Liver (tissue), 9 donors: ENCODE data around the gene SOBP. TPM values are rescaled to one million over a fixed set of nuclear protein-coding genes. Genes with fewer than 3 reads are reported as not detected.

Source experiments
- DNase-seq: peaks from one replicate; pipeline ENCODE4 v3.0.0-alpha.2; 2017; ENCODE audit warnings: low spot score
- H3K27ac ChIP-seq, 2 donors: one replicate each; pipeline ENCODE4 v1.7.0; 2013; ENCODE audit warnings: inconsistent platforms in 2 of 2, low read length in 2 of 2, control low read depth in 1 of 2, low read depth in 1 of 2, mild to moderate bottlenecking in 1 of 2
- H3K27me3 ChIP-seq, 4 donors: one replicate each; pipeline versions ENCODE4 v1.6.1 to v1.7.0; 2013; ENCODE audit warnings: low read length in 3 of 4, inconsistent platforms in 1 of 4, mild to moderate bottlenecking in 1 of 4, moderate library complexity in 1 of 4; ENCODE audit not compliant: control insufficient read depth in 4 of 4, insufficient read depth in 4 of 4
- H3K36me3 ChIP-seq, 4 donors: one replicate each; pipeline versions ENCODE4 v1.6.1 to v1.7.0; 2013; ENCODE audit warnings: low read length in 3 of 4, mild to moderate bottlenecking in 3 of 4, low read depth in 1 of 4, moderate library complexity in 1 of 4; ENCODE audit not compliant: control insufficient read depth in 4 of 4, insufficient read depth in 3 of 4
- H3K4me1 ChIP-seq, 4 donors: one replicate each; pipeline versions ENCODE4 v1.6.1 to v1.7.0; 2013; ENCODE audit warnings: low read length in 3 of 4, mild to moderate bottlenecking in 3 of 4, moderate library complexity in 1 of 4; ENCODE audit not compliant: control insufficient read depth in 4 of 4, insufficient read depth in 4 of 4
- H3K4me3 ChIP-seq, 3 donors: one replicate each; pipeline versions ENCODE4 v1.6.1 to v1.7.0; 2013; ENCODE audit warnings: low read length in 3 of 3, control low read depth in 1 of 3, low read depth in 1 of 3, mild to moderate bottlenecking in 1 of 3
- H3K9ac ChIP-seq, 2 donors: one replicate each; pipeline ENCODE4 v1.7.0; 2013; ENCODE audit warnings: low read length in 2 of 2, mild to moderate bottlenecking in 2 of 2, moderate library complexity in 2 of 2, control low read depth in 1 of 2, low read depth in 1 of 2
- H3K9me3 ChIP-seq, 4 donors: one replicate each; pipeline versions ENCODE4 v1.6.1 to v1.7.0; 2013; ENCODE audit warnings: low read length in 3 of 4; ENCODE audit not compliant: control insufficient read depth in 4 of 4
- HNF4G ChIP-seq: IDR thresholded peaks from 2 replicates; pipeline ENCODE4 v1.6.1; 2016; ENCODE audit warnings: antibody characterized with exemption
- JUND ChIP-seq, 2 donors: IDR thresholded peaks; 2 replicates each; pipeline ENCODE4 v1.6.1; 2016; ENCODE audit warnings: antibody characterized with exemption in 2 of 2
- RAD21 ChIP-seq, 2 donors: IDR thresholded peaks; 2 replicates each; pipeline ENCODE4 v1.6.1; 2016; ENCODE audit warnings: antibody characterized with exemption in 2 of 2, mild to moderate bottlenecking in 2 of 2
- REST ChIP-seq: IDR thresholded peaks from 2 replicates; pipeline ENCODE4 v1.6.1; 2016; ENCODE audit warnings: antibody characterized with exemption, mild to moderate bottlenecking
- RXRA ChIP-seq, 2 donors: IDR thresholded peaks; 2 replicates each; pipeline ENCODE4 v1.6.1; 2017 to 2018; ENCODE audit warnings: antibody characterized with exemption in 2 of 2, mild to moderate bottlenecking in 1 of 2
- SP1 ChIP-seq: IDR thresholded peaks from 2 replicates; pipeline ENCODE4 v1.6.1; 2018; ENCODE audit warnings: antibody characterized with exemption, mild to moderate bottlenecking
- YY1 ChIP-seq: IDR thresholded peaks from 2 replicates; pipeline ENCODE4 v1.6.1; 2016; ENCODE audit warnings: antibody characterized with exemption, mild to moderate bottlenecking
- WGBS: extraction: QIAGEN DNeasy Blood & Tissue Kit; methylation state at CpG from one replicate; pipeline ENCODE4 v1.1.7; 2013; 5-methylcytosine and 5-hydroxymethylcytosine counted together
- polyA plus RNA-seq, 2 donors: library from polyadenylated mRNA; stranded (reverse) in 1 of 2; unstranded in 1 of 2; fragments of 200-250 nt in 1 of 2; fragments of >200 nt in 1 of 2; fragmentation: Nextera tagmentation in 1 of 2; extraction: Ambion mirVana in 1 of 2; gene quantifications; one replicate each; pipeline versions ENCODE4 v1.2.1 to v1.2.3, GENCODE V29; 2013 to 2015
- total RNA-seq, 2 donors: library from RNA; depleted of rRNA; stranded (reverse); fragments of >200 nt; gene quantifications; one replicate each; pipeline ENCODE4 v1.2.3, GENCODE V29; 2014
- TF ChIP-seq, protein P1 (sequence below): IDR thresholded peaks from 2 replicates; pipeline ENCODE4 v1.6.1; 2016; ENCODE audit warnings: antibody characterized with exemption
- TF ChIP-seq, protein P2 (sequence below): IDR thresholded peaks from 2 replicates; pipeline ENCODE4 v1.6.1; 2016; ENCODE audit warnings: antibody characterized with exemption
- donor health status: healthy.
- donor health status: healthy.
- donor health status: healthy.
- donor health status: healthy.
- donor health status: healthy.

The SOBP gene
- total and polyA plus RNA-seq, 4 donors: 0.99 to 5.4 (median 1.9) TPM

- TF ChIP-seq REST: no peak
- no peak for TF ChIP-seq JUND (IDR thresholded peaks at IDR 0.05)
Observed at GRCh38 chr6:107534571-107535141, 44.7 kb downstream of the SOBP start (continued).

DNA sequence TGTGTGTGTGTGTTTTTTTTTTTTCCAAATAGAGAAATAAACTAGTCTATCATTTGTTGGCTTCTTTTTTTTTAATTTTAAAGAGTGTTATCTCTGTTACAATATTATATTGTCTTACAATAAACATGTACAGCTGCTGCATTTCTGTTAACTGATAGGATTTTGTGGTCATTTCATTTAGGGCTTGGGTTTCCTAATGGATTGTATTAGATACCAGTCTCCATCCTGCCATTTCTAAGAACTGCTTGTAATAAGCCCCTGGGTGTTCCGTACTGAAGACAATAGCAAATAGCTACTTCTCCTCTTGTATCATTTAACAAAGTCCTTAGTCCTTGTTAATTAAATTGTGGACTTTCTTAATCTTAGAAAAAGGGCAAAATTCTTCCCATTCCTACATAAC, 45.7 kb downstream of the SOBP start:
- Histone ChIP-seq H3K9ac (no peak overlapping the region), H3K4me1 (peaks cover 6 to 21% (median 18%) of the 10 kb centered on the region in 4 donors), H3K36me3 (no peaks in the 10 kb centered on the region), H3K9me3 (no peaks in the 10 kb centered on the region), H3K27me3 (no peaks in the 10 kb centered on the region), H3K4me3 (no peak overlapping the region), H3K27ac (no peak overlapping the region)
- no peak for DNase-seq
- no peak for TF ChIP-seq HNF4G
- TF ChIP-seq, protein P1, sequence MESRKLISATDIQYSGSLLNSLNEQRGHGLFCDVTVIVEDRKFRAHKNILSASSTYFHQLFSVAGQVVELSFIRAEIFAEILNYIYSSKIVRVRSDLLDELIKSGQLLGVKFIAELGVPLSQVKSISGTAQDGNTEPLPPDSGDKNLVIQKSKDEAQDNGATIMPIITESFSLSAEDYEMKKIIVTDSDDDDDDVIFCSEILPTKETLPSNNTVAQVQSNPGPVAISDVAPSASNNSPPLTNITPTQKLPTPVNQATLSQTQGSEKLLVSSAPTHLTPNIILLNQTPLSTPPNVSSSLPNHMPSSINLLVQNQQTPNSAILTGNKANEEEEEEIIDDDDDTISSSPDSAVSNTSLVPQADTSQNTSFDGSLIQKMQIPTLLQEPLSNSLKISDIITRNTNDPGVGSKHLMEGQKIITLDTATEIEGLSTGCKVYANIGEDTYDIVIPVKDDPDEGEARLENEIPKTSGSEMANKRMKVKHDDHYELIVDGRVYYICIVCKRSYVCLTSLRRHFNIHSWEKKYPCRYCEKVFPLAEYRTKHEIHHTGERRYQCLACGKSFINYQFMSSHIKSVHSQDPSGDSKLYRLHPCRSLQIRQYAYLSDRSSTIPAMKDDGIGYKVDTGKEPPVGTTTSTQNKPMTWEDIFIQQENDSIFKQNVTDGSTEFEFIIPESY: no peak
- no peak for TF ChIP-seq RAD21 (IDR thresholded peaks at IDR 0.05)
- TF ChIP-seq SP1: no peak
- TF ChIP-seq RXRA (IDR thresholded peaks at IDR 0.05): no peak
- no peak for TF ChIP-seq REST
- TF ChIP-seq, protein P2, sequence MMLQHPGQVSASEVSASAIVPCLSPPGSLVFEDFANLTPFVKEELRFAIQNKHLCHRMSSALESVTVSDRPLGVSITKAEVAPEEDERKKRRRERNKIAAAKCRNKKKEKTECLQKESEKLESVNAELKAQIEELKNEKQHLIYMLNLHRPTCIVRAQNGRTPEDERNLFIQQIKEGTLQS: no peak
- no peak for TF ChIP-seq YY1
- 96% methylated on average over 1 of the region's 1 CpG for WGBS
